CD4-positive, alpha-beta T cell treated with Interleukin-17A for 4 hours (primary cell): Measurements from ENCODE around the gene ALDH7A1.
A peak's percentile ranks its signal among the peaks of the same experiment; 100 is the strongest.
"Not testable (repeated sequence)": the region's sequence is repeated elsewhere in the genome, so short reads cannot be mapped to it uniquely, and the experiment has no call there.

Source experiments
- DNase-seq: peaks from one replicate; pipeline ENCODE4 v3.0.0-alpha.2; 2020; ENCODE audit warnings: mixed read lengths

ALDH7A1 gene

GRCh38 chr5:126531543-126532120, 63.4 kb downstream of the ALDH7A1 start:
- no peak for DNase-seq

GRCh38 chr5:126527892-126528291, 67.1 kb downstream of the ALDH7A1 start:
- no peak for DNase-seq

GRCh38 chr5:126527158-126527557, 67.9 kb downstream of the ALDH7A1 start:
- no peak for DNase-seq

- no peak for DNase-seq
These were observed 68.5 kb downstream of the ALDH7A1 start for GRCh38 chr5:126526493-126526892.

- DNase-seq, result no peak
These were observed 69.3 kb downstream of the ALDH7A1 start for GRCh38 chr5:126525630-126526245.

- no peak for DNase-seq
These were observed 71.1 kb downstream of the ALDH7A1 start for GRCh38 chr5:126523818-126524510.

- DNase-seq, result no peak
These were observed 73.9 kb downstream of the ALDH7A1 start for GRCh38 chr5:126521130-126521529.

- no peak for DNase-seq
These were observed 74.4 kb downstream of the ALDH7A1 start for GRCh38 chr5:126520593-126520953.

- no peak for DNase-seq
These were observed 75.1 kb downstream of the ALDH7A1 start for GRCh38 chr5:126519637-126520592.

GRCh38 chr5:126519223-126519622, 75.8 kb downstream of the ALDH7A1 start:
- not testable (repeated sequence) for DNase-seq

GRCh38 chr5:126516852-126517251, 78.2 kb downstream of the ALDH7A1 start:
- DNase-seq, result no peak

GRCh38 chr5:126516133-126516532, 78.9 kb downstream of the ALDH7A1 start:
- no peak for DNase-seq

GRCh38 chr5:126515337-126515736, 79.7 kb downstream of the ALDH7A1 start:
- no peak for DNase-seq

GRCh38 chr5:126514558-126515141, 80.4 kb downstream of the ALDH7A1 start:
- no peak for DNase-seq

GRCh38 chr5:126514131-126514557, 80.9 kb downstream of the ALDH7A1 start:
- no peak for DNase-seq

- DNase-seq, result no peak
These were observed 81.3 kb downstream of the ALDH7A1 start for GRCh38 chr5:126513703-126514102.

- no peak for DNase-seq
These were observed 81.7 kb downstream of the ALDH7A1 start for GRCh38 chr5:126513302-126513701.

GRCh38 chr5:126512451-126512850, 82.6 kb downstream of the ALDH7A1 start:
- no peak for DNase-seq

- DNase-seq, result no peak
These were observed 83.1 kb downstream of the ALDH7A1 start for GRCh38 chr5:126511961-126512360.

GRCh38 chr5:126509339-126509738, 85.7 kb downstream of the ALDH7A1 start:
- no peak for DNase-seq

- DNase-seq, result peak; percentile 38
These were observed 86.1 kb downstream of the ALDH7A1 start for GRCh38 chr5:126508962-126509279.

- DNase-seq, result peak; percentile 44
These were observed 86.6 kb downstream of the ALDH7A1 start for GRCh38 chr5:126508251-126508961.
